GM19193 (cell line): ENCODE results near the gene FBN2.

Experiments
- POLR2A ChIP-seq: IDR thresholded peaks from 4 replicates; pipeline ENCODE4 v1.6.1; 2011; ENCODE audit not compliant: insufficient read depth, insufficient read length; ENCODE audit errors: extremely low read depth

Gene FBN2

DNA sequence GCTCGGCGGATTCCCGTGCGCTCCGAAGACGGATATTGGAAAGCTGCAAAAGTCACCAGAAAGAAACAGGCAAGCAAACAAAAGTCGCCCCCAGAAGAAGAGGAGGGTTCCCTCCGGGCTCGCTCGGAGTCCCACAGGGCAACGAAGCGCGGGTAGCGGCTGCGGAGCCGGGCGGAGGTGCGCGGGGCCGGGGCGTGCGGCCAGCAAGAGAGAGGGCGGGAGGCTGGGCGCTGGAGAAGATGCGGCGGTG, at the start of gene FBN2:
Gene FBN2 (minus strand): TSS at position 246 of the 250 bp plus-strand sequence. CDS start 642 bp downstream, outside the sequence.
- no peak for TF ChIP-seq POLR2A

DNA sequence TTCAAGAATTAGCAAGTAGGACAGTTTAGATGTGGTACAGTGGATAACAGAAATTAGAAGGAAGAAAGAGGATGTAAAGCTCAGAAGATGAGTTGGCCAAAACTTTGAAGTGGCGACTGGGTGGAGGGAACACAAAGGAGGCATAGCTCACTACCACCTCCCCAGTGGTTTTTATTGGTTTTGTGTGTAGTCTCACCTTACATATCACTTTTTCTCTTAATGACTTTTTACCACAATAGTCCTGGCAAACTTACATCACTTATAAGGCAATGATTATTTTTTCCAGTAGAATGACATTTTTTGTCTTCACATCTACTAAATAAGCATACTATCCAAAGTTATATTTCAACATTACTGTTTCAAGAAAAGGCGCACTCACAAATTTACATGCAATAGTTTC, 49.2 kb upstream of the FBN2 start:
- no peak for TF ChIP-seq POLR2A

DNA sequence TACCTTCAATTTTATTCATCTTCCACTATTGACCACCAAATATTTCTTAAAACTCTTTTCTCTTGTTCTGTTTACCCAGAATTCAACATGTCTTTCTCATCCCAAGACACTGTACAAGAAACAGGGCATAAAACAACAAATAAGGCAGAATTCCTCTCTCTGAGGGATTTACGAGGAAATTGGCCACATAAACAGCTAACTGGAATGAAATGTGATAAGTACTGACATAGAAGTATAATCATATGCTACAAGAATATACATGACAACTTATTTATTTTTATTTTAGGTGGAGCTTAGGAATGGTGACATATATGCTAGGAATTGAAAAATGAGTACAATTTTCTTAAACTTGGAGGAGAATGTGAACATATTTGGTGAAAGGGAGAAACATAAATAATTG, 48.8 kb upstream of the FBN2 start:
- TF ChIP-seq POLR2A: no peak

DNA sequence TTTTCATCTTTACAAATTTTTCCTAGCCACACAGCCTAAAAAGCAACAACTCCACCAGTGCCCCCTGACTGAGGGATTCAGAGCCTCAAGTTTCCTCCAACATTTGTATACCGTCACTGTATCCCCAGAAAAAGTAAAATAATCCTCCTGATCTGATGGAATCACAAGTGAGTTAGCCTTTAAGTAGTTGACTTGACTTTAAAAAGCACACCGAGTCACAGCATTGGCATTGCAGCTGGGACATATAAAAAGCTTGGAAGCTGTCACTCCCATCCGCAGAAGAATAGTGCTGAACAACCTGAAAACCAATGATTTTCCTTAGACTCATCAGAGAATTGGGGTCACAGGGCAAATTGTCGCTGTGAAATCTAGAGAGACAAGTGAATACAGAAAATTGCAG, 41.6 kb upstream of the FBN2 start:
- no peak for TF ChIP-seq POLR2A

DNA sequence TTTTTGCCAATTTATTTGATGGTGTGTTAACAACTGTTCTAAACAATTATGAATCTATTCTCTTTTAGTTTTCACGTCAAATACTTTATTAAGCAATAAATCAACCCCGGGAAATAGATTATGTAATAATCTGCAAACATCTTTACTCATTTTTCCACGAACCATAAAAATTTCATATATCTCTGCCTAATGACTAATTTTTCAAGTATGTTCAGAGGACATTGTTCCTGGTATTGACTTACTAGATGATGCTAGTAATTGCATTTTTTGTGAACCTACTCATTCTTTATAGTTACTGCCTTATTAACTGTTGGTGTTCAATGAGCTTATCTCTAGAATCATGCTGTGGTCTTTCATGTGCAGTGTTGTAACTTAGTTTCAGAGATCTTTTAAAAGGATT, 41.0 kb upstream of the FBN2 start:
- TF ChIP-seq POLR2A: no peak

DNA sequence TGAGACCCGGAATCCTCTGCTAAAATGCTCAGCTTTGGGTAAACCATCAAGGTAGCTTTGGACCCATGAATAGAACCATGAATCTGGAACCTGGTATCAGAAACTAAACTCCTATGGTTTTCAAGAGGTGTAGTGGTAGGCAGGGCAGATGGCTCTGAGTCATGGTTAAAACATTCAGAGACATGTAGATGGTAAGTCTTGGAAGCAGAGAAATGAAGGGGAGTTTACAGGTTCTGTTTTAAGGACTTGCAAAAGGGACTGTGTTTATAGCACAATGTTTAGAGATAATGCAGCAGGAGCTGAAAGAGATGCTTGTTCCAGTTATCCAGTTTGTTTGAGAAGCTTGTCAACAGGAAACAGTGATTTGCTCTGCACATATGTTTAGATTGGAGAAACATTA, 36.0 kb upstream of the FBN2 start:
- no peak for TF ChIP-seq POLR2A

DNA sequence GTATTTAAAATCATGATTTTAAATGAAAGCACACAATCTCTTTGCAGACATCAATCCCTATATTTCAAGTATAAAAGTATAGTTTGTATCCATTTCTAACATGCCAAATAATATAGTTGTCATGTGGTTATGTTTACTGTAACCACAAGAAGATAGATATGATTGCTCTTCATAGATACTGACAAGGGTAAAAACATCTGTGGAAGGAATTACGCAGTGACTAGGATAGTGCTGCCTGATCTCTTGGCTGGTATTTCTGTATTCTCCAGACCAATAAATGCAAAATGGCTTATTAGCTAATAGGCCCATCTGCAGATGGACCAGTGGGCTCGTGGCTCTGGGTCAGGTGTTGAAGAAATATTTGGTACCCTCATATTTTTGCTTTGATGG, 34.9 kb upstream of the FBN2 start:
- TF ChIP-seq POLR2A: no peak

DNA sequence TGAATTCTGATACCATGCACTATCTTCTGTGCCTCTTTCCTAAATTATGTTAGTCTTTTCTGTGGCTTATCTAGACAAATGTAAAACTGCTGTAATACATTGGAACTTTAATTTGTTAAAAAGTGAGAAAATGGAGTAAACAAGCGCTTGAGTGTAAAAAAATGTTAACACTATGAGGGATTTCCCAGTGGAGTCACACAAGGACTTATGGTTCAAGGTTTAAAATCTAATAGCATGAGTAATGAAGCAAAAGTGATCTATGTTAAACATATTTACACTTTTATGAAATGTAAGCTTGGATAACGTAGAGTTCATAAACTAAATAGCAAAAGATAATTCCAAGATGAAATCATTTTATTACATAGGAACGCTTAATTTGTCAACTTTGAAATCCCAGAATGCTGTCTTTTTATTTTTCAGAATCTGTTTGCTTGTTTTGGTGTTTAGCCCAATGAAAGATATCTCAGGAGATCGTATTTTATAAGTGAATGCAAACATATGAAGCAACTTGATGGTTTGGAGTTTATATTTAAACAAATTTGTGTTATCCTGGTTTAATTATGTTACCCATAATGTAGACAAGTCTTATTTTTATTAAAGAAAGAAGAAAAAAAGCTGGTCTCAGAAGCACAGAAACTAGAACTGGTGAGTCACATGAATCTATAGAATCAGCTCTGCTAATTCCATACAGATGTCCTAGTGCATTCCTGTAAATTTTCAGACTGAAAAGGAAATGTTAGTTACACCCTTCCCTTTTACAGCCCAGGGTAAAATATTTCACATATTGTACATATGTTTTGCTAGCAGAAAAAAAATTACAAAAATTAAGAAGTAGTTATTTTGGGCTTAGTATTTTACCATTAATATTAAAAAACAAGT, 34.2 kb upstream of the FBN2 start:
- TF ChIP-seq POLR2A: no peak

DNA sequence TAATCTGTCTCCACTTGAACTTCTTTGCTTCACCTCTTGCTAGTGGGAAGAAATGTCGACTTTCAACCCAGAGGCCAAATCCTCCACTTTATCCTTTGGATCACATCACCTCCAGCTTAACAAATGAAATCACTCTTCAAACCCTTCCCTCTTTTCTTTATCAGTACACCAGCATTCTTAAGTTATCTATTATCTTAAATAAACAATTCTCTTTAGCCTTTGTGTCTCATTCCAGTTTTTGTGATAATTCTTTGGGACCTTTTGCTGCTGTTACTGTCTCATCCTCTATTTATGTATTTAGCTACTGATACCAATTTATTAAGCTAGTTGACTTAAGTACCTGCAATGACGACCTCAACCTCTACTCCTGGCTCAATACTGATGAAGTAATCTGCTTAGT, 28.1 kb upstream of the FBN2 start:
- TF ChIP-seq POLR2A: no peak

DNA sequence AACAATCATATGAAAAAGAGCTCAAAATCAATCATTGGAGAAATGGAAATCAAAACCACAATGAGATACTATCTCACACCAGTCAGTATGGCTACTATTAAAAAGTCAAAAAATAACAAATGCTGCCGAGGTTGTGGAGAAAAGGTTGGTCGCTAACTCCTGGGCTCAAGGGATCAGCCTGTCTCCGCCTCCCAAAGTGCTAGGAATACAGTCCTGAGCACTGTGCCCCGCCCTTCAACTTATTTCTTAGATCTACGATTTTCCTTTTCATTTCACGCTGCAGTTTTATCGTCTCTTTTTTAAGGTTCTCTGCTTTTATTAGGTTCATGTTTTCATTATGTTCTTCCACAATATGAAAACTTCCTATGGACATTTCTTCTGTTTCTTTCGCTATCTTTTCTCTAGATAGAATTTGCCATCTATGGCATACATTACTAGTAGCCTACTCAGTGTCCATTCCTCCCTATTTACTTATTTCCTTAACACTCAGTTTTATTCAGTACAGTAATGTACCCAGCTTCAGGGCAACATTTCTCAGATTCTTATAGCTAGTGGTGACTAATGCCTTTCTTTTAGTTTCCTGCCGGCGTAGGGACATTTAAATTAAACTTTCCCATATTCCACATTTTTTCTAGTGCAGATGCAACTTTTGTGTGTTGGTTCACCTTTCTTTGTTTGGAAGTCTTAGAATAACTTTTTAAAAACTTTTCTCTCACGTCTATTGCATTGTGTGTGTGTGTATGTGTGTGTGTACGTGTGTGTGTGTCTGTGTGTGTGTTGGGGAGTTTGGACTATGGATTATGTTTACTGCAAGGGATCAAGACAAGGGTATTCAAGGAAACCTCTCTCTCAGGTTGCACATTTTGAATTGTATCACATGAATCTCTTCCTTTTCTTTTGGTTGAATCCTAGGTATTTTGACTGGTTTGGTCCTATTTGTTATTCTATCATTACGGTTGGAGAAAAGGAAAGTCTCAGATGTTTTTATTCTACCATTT, 21.6 kb upstream of the FBN2 start:
- no peak for TF ChIP-seq POLR2A

DNA sequence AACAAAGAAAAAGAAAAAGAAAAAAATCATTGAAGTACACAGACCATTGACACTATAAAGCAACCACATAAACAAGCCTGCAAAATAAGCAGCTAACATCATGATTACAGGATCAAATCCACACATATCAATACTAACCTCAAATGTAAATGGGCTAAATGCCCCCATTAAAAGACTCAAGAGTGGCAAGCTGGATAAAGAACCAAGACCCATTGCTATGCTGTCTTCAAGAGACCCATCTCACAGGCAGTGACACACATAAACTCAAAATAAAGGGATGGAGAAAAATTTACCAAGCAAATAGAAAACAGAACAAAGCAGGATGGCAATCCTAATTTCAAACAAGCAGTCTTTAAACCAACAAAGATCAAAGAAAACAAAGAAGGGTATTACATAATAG, 15.7 kb upstream of the FBN2 start:
- no peak for TF ChIP-seq POLR2A

DNA sequence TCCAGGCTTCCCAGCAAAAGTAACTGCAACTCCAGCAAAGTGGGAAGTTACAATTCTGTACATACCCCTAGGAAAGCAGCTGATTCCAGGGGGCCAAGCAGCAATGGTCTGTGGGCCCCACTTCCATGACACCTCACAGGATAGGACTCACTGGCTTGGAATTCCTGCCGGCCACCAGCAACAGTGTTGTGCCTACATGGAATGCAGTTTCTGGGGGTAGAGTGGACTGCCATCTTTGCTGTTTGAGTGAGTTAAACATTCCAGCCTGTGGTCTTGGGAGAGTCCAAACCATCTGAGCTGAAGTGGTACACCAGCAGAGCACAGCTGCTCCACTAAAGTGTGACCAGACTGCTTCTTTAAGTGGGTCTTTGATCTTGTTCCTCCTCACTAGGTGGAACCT, 13.4 kb upstream of the FBN2 start:
- no peak for TF ChIP-seq POLR2A

DNA sequence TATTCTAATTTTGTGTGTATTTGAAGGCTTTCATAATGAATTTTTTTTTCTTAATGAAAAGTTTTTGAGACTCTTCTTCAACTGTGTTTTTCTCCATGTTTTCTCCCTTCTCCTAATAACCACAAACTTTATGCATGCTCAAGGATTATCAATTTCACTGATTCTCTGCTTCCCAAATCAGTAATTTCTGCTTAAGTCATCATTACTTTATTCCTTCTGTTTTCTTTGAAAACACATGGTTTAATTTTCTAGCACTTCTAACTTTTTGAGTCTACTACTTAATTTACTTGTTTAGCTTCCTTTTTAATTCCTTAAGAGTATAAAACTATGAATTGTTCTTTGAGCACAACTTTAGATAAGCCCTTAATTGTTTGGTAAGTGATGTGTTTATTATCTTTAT, 11.5 kb upstream of the FBN2 start:
- TF ChIP-seq POLR2A: no peak

DNA sequence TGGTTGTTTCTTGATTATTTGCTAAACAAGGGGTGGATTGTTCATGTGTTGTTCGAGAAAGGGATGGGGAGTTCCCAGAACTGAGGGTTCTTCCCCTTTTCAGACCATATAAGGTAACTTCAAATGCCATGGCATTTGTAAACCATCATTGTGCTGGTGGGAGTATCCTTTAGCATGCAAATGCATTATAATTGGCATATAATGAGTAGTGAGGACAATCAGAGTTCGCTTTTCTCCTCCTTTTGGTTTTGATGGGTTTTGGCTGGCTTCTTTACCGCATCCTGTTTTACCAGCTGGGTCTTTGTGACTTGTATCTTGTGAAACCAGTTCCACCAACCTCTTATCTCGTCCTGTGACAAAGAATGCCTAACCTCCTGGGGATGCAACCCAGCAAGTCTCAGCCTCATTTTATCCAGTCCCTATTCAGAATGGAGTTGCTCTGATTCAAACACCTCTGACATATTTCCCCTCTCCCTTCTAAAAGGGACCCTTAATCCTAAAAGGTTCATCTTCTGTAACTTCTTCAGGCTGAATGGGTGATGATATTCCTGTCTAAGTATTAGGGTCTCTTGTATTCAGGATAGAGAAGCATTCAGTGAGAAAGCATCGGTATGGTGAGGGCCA, 8.7 kb upstream of the FBN2 start:
- TF ChIP-seq POLR2A: no peak

DNA sequence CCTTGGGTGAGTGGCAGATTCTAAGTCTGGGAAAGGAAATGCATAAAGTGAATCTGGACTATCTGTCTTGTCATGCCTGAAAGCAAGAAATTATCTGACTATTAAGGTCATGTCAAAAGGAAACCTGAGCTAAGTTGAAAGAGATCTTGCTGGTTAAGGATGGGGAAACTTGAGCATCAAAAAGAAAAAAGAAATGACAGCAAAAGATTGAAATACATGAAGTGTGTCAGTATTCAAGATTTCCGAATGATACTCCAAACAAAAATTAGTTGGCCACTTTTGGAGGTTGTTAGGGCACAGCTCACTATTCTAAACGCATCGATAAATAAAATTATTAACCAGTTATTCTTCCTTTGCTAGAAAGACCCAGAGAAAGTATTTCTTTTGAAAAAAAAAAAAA, 3.3 kb upstream of the FBN2 start:
- no peak for TF ChIP-seq POLR2A
